GM21528 (cell line): Measurements from ENCODE around the gene CRACDL.

Experiments used
- ATAC-seq: cut with Tn5 transposase; IDR thresholded peaks from one replicate; pipeline ENCODE4 v1.9.1; 2021; ENCODE audit warnings: mild to moderate bottlenecking, moderate library complexity; ENCODE audit not compliant: unreplicated experiment, low FRiP score

Gene CRACDL

GRCh38 chr2:98787700-98788099 lies 148.3 kb downstream of the CRACDL start:
- ATAC-seq, result no peak

GRCh38 chr2:98786179-98786578 lies 149.8 kb downstream of the CRACDL start:
- ATAC-seq, result no peak

DNA sequence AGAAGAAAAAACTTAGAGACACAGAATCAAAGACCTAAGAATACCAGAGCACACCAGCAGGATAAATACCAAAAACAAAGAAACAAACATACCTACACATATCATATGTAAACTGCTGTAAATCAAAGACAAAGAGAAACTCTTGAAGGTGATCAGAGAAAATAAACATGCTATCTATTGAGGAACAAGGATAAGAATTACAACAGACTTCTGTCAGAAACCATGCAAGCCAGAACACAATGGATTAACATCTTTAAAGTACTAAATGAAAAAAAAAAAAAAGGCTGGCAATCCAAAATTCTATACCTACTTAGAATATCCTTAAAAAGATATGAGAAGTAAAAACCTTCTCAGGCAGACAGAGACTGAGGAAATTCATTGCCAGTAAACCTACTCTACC lies 153.5 kb downstream of the CRACDL start:
- no peak for ATAC-seq

- ATAC-seq, result no peak
Observed at GRCh38 chr2:98781822-98782221, 154.2 kb downstream of the CRACDL start.

- ATAC-seq, result no peak
Observed at GRCh38 chr2:98778741-98779483, 157.1 kb downstream of the CRACDL start.

- ATAC-seq, result no peak
Observed at GRCh38 chr2:98778151-98778550, 157.9 kb downstream of the CRACDL start.

DNA sequence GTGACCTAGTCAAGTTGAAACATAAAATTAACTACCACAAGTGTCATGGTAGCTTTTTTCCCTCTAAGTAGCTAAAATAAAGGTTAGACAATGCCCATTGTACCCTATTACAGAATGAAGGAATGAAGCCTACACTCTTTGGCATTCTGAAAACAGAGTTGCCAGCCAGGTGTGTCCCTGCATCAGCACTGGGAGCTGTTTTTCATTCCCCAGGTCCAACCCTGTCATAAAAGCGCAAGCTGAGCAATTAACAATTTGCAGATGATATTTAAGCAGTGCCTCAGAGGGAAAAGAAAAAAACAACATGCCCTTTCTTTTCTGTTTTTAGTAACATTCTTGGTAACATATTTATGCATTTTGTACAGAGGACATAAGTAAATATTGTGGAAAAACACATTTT lies 158.3 kb downstream of the CRACDL start:
- no peak for ATAC-seq

DNA sequence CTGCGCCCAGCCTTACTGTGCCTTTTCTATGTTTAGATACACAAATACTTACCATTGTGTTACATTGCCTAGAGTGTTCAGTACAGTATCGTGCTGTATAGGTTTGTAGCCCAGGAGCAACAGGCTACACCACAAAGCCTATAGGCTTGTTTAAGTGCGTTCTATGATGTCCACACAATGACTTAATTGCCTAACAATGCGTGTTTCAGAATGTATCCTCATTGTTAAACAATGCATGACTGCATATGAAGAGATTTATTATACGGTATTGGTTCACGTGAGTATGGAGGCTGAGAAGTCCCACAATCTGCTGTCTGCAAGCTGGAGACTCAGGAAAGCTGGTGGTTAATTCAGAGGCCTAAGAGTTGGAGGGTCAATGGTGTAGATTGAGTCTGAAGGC lies 158.9 kb downstream of the CRACDL start:
- ATAC-seq, result no peak

- no peak for ATAC-seq
Observed at GRCh38 chr2:98776136-98776535, 159.9 kb downstream of the CRACDL start.

- ATAC-seq, result no peak
Observed at GRCh38 chr2:98775146-98775986, 160.7 kb downstream of the CRACDL start.

- no peak for ATAC-seq
Observed at GRCh38 chr2:98773907-98774306, 162.1 kb downstream of the CRACDL start.

- no peak for ATAC-seq
Observed at GRCh38 chr2:98773169-98773568, 162.9 kb downstream of the CRACDL start.

DNA sequence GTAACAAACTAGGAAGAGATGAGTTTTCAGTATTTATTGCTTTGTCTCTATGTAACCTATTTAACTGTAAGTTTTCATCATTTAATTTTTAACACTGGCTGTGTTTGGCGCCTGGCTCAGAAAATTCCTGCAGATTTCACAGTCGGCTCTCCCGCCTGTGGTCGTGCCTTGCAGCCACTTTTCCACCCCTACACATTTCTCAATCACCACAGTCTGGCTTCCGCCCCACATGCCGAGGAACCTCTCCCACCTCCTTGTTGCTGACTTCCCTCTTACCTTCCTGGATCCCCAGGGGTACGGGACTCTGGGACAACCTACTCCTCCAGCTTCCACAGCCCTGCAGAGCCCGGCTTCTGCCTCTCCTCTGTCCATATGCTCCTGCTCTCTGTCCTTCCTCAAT lies 163.5 kb downstream of the CRACDL start:
- ATAC-seq, result no peak

- ATAC-seq, result no peak
Observed at GRCh38 chr2:98771721-98772524, 164.1 kb downstream of the CRACDL start.

DNA sequence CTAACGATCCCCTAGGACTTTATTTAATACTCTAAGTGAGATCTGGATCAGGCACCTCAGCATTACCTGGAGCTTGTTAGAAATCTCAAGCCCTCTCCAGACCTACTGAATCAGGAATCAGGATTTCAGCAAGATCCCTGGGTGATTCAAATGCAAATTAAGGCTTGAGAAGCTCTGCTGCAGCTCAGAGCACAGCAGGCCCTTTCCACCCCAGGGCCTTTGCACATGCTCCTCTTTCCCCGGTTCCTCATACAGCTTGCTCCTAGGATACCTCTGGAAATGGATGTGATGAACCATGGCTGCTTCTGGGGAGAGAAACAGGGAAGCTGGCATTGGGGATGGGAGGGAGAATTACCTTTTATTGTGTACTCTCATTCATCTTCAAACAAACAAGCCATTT lies 164.8 kb downstream of the CRACDL start:
- no peak for ATAC-seq

DNA sequence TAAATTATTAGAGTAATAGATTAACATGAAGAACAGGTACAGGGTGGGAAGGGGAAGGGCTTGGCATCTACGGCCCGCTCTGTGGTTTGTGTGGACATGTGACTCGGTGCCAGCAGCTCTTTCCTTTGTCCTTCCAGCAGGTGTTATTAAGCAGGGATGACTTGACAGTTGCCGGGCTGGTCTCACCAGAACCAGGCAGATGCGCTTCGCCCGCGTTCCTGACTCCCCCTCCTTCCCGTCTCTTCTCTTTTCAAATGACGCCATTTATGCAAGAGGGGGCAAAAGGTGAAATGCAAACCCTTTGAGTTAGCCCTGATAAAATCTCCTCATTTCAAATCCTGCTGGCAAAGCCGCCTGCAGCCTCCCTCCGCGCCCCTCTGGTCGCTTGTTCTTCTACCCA lies 166.2 kb downstream of the CRACDL start:
- ATAC-seq, result no peak

- ATAC-seq, result no peak
Observed at GRCh38 chr2:98769114-98769476, 166.9 kb downstream of the CRACDL start.

DNA sequence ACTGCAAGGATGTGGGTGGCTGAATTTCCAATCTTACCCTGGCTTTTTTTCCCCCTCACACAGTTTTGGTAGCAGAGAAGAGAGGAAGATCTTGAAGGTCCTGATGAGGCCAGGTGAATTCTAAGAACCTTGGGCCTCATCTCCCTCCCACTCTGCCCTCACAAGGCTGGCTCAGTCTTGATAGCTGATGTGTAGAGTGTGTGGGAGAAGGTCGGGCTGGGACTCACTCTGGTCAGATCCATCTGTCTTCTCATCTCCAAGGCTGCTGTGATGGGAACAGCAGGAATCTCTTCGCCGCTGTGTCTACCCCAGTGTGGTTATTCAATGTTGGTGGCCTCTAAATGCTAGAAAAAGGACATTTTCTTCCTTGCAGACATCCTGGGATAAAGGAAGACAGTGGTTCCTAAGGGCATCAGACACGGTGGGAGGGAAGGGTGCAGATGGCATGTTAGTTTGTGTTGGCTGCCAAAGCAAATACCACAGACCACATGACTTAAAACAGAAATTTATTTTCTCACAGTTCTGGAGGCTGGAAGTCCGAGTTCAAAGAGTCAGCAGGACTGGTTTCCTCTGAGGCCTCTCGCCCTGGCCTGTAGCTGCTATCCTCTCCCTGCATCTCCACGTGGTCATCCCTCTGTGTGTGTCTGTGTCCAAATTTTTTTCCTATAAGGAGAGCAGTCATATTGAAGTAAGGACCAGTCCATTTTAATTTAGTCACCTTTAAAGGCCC lies 167.5 kb downstream of the CRACDL start:
- no peak for ATAC-seq

- ATAC-seq, result no peak
Observed at GRCh38 chr2:98764499-98764898, 171.5 kb downstream of the CRACDL start.

GRCh38 chr2:98763209-98763951 lies 172.6 kb downstream of the CRACDL start:
- no peak for ATAC-seq
